HG03097 (cell line): ENCODE data around the gene WFS1.

Experiments
- ATAC-seq: cut with Tn5 transposase; IDR thresholded peaks from one replicate; pipeline ENCODE4 v1.9.1; 2021; ENCODE audit not compliant: unreplicated experiment, low FRiP score

The WFS1 gene

DNA sequence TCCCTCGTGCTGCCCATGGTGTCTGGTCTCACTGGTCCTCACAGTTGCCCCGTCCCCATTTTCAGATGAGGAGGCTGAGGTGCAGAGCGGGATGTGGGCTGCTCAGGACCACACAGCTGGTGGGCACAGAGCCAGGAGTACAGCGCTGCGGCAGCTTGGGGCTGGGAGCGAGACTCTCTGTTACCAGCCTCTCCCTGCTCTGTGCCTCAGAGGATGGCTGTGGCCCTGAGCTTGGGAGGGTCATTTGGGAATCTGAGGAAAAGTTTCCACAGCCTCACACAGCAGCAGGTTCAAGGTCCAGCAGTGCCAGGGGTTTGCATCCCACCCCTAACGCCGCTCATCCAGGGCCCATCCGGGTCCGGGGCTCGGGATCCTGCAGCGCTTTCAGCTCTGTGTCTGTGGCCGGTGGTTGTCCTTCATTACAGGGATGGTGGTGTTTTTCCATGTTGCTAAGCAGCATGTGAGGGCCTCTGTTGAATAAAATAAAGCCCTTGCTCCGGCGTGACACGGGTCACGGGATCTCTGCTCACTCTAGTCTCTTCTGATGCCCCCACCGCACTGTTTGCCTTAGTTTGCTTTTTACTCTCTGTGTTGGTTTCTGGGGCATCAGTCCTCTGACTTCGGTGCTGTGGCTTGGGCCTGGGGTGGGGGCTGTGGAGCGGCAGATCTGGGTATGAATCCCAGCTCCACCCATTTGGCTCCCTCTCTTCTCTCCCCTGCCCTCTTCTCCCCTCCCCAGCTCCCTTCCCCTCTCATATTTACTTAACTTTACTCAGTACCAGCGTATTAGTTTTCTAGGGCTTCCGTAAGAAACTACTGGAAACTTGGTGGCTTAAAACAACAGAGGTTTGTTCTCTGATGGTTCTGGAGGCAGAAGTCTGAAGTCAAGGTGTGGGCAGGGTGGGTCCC, 6.5 kb downstream of the WFS1 start:
- no peak for ATAC-seq

DNA sequence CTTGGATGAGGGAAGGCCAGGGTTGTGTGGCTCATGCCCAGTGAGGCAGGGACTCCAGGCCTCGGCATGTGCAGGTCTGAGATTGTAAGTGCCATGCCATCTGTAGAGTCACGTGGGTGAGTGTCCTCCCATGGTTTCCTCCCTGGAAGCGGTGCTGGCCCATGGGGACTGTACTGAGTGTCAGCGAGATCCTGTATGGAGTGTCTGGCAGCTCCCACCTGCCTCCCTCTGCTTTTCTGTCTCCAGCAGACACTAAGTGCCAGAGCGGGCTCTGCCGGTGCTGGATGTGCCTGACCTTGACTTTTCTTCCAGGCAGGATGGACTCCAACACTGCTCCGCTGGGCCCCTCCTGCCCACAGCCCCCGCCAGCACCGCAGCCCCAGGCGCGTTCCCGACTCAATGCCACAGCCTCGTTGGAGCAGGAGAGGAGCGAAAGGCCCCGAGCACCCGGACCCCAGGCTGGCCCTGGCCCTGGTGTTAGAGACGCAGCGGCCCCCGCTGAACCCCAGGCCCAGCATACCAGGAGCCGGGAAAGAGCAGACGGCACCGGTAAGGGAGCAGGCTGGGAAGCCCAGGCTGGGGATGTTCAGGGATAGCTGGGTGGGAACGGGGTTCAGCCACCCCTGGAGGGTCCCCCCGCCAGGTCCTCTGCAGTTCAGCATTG, 7.6 kb downstream of the WFS1 start:
- no peak for ATAC-seq

DNA sequence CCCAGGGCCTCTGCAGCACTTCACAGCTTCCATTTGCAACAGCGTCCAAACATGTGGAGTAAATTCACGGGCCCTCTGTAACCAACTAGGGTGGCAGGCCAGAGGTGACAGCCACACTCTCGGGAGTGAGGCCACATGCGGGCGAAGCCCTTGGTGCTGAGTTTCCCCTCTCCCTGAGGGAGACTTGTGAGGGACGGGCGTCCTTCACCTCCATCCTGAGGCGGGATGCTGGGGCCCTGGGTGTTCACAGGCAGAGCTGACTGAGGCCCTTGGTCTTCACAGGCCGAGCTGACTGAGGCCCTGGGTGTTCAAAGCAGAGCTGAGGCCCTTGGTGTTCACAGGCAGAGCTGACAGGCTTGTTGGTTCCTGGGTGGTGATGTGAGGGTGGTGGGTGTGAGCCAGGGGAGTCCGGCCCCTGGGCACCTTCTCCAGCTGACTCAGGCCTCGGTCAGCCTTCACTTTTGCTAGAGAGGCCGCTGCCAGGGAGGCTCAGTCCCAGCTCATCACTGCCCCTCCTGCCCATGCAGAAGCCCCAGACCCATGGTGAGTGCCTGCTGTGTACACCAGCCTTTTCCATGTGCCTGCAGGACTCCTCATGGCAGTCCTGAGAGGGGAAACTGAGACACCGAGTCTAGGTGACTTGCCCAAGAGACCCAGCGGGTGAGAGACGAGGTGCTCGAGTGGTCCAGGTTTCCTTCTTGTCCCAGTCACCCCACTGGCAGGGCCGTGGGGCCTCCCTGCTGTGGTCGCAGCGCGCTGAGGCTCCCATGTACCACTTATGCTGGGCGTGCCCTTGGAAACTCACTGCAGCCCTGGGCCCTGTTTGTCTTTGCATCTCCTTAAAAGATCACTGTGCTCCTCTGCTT, 8.5 kb downstream of the WFS1 start:
- ATAC-seq, result no peak

GRCh38 chr4:6278801-6279197, 9.1 kb downstream of the WFS1 start:
- ATAC-seq, result peak; percentile 93

- ATAC-seq, result no peak
These were observed 10.1 kb downstream of the WFS1 start for GRCh38 chr4:6279582-6280289.

DNA sequence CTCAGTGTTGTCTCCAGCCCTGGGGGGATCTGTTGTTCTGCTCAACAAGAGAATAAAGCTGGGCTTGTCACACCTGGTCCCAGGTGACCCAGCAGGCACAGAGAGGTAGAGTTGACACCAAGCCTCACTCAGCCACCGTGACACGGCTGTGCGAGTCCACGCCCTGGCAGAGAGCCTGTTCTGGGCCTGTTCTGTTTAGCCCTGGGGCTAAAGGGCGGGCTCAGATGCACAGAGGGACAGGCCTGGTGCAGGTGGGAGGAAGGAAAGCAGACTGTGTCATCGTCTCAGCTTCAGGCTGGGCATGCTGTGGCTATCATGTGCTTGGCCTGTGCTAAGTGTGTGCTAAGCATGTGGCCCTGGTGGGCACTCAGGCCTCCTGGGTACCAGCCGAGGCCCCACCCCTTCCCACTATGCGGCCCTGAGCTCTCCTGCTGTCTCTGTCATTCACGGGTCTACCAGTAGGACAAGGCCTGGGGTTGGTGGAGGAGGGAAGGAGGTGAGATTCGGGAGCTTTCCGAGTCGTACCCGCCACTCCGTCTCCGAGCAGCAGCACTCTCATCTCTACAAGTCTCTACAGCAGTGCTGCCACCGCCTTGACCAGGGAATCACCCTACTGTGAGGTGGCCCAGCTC, 10.8 kb downstream of the WFS1 start:
- no peak for ATAC-seq

DNA sequence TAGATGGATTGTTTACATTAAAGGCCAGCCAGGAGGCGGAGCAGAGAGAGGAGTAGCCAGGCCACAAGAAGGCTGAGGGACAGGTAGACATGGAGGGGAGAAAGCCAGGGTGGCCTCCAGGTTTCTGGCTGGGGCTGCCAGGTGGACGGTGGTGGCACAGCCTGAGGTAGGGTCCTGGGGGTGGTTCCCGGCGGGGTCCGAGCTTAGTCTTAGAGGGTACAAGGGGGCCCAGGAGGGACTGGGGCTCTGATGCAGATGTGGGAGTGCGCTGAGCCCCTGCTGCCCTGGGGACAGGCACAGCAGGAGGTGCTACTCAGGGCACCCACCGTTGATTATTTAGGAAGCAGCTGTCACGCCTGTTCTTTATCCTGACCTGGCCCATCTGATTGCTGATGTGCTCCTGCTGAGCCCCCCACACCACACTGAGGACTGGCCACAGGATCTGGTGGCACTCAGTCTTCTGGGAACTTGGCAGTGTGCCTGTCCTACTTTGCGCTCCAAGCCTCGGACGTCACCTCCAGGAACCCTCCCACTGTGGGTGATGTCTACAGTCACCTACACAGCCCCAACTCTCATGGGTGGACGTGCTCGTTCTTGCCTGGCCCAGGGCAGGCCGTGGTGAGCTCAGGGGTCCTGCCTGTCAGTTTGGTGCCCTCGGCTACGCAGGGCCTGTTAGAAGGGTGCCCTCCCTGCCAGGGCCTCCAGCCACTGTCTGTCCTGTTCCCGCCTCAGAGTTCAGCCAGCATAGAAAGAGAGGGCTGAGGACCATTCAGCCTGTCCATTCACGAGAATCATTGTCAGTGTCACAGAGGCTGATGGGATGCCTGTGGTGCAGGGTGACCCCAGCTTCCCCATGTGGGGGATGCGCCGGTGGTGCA, 12.0 kb downstream of the WFS1 start:
- ATAC-seq, result no peak

DNA sequence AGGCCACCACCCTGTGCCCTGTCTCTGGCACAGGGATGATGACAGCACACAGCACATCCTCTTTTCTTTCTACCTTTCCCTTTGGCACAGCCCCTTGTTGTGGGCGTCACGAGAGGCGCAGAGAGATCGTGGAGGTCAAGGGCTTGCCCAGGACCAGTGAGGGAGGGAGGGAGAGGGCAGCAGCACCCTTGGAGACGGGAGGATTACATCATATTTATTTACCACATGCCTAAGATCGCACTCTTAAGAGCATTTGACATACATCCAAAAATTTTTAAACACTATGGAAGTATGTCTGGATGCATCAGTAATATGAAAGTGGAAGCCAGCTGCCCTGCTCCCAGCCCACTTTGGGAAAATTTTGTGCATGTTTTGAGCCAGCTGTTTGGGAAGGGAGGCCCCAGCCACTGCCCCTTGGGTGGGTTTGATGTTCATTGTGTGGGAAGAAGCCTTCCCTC, 12.7 kb downstream of the WFS1 start:
- ATAC-seq, result no peak

- no peak for ATAC-seq
These were observed 13.6 kb downstream of the WFS1 start for GRCh38 chr4:6283282-6283681.

DNA sequence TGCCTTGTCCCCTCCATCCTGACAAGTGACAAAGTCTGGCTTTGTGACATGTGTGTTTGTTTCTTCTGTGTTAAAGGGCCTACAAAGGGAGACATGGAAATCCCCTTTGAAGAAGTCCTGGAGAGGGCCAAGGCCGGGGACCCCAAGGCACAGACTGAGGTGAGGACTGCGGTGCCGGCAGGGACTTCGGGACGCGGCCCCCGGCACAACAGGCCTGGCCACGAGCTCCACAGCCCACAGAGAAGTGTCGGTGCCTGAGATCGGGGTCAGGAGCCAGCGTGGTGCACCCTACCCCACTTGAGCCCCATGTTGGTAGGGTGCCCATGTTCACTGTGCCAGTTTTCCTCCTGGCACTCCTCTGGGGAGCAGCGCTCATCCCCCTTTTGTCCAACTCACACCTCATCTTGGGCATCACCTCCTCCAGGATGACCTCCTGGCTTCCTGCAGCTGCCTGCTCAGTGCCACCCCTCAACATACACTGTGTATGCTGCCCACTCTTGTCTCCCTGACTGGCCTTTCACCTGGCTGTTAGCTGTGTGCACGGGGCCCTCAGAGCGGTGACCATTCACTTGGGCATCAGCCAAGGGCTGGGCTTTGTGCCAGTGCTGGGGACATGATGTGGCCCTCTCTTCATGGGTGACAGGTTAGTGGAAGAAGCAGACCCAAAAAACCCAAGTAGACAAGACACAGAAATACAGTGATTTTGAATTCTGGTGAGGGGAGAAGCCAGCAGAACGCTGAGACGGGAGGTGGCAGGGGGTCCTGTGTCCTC, 17.6 kb downstream of the WFS1 start:
- ATAC-seq, result no peak

DNA sequence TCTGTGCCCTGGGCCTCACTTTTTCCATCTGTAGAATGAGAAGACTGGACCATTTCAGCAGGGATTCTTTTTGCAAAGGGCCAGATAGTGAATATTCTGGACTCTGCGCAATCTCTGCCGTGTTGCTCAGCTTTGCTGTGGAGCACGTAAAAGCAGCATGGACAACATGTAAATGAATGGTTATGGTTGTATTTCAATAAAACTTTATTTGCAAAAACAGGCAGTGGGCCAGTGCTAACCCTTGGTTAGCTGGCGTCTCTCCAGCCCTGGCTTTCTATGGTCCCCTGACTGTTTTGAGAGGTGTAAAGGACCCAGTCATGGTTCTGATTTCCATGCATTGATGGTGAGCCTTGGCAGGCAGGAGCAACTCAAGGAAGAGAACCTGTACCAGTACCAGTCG, 18.7 kb downstream of the WFS1 start:
- ATAC-seq, result no peak

GRCh38 chr4:6288871-6289270, 19.2 kb downstream of the WFS1 start:
- no peak for ATAC-seq

DNA sequence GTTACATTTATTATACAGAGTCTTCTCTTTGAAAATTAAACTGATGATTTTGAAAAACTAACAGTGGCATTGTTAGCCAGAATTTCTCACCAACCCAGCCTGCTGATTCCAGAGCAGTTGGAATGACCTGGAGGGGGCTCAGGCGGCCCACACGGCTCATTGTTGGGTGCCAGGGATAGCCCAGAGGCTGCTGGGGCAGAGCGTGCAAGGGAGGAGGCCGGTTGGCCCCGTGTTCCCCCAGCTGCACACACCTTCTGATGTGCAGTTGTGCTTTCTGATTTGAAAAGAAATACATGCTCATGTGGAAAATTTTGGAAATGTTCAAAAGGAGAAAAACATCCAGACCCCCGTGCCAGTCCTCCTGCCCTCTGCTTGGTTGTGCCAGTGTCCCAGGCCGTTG, 20.6 kb downstream of the WFS1 start:
- no peak for ATAC-seq

GRCh38 chr4:6290769-6291547, 21.3 kb downstream of the WFS1 start:
- no peak for ATAC-seq

GRCh38 chr4:6291784-6292297, 22.2 kb downstream of the WFS1 start:
- no peak for ATAC-seq

GRCh38 chr4:6292376-6293096, 22.9 kb downstream of the WFS1 start:
- ATAC-seq, result no peak

GRCh38 chr4:6293097-6293445, 23.4 kb downstream of the WFS1 start:
- no peak for ATAC-seq
